Stimulated activated CD8-positive, alpha-beta memory T cell treated with anti-CD3 and anti-CD28 coated beads, Interleukin-15, amount 100 ng/mL, for 24 hours (primary cell): Measurements from ENCODE around the gene OR2J3.
"Not testable (repeated sequence)": the region's sequence is repeated elsewhere in the genome, so short reads cannot be mapped to it uniquely, and the experiment has no call there.

ENCODE experiments used
- DNase-seq: peaks from one replicate; pipeline ENCODE4 v3.0.0-alpha.2; 2020; ENCODE audit warnings: low read depth

OR2J3 gene

DNA sequence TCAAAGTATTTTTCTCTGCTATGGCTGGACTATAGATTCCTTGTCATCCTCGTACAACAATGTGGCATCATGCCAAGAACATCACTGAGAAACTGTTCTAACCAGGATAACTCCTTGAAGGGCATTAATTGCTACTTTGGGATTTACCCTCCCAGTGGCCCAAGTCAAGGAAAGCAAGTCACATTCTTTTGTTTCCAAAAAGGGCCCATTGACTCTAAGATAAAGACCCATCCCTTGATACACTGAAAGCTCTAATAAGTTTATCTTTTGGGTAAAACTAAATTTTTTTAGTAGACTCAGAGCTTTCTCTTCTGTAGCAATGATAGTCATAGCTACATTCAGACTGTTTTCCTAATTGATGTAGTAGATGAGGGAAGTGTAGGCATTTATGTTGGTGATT lies at the start of gene OR2J3:
OR2J3 (plus strand) TSS at position 301 of the 400 bp plus-strand sequence. CDS start 3,833 bp downstream, outside the sequence.
- no peak for DNase-seq

DNA sequence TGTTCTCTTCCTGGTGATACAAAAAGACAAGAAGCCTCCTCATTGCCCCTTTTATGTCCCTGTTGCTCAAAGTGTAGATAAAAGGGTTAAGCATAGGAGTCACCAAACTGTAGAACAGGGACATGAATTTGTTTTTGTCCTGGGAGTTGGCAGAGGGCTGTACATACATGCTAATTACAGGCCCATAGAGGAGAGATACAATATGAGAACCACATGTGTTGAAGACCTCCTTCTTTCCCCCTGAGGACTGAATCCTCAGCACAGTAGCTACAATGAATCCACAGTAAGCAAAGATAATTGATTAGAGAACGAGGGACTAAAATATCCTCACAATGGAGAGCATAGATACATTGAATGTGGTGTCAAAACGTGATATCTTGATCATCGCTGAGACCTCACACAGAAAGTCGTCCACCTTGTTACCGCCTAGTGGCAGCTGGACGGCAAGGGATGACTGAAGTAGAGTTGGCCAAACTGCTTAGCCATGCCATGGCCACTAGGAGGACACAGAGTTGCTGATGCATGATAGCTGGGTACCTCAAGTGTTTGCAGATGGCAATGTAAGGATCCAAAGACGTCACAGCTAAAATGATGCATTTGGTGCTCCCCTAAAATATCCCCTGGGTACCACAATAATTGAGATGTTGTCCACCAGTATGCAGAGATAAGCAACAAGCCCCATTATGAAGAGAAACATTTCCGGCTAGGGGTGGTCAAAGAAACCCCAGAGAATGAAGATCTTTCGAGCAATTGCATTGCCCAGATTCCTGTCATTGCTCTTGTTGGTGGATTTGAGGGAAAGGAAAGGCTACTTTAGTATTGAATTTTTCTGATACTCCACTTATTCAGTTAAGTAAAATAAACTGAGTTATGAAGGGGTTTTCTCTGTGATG lies 35.8 kb upstream of the OR2J3 start:
- no peak for DNase-seq

DNA sequence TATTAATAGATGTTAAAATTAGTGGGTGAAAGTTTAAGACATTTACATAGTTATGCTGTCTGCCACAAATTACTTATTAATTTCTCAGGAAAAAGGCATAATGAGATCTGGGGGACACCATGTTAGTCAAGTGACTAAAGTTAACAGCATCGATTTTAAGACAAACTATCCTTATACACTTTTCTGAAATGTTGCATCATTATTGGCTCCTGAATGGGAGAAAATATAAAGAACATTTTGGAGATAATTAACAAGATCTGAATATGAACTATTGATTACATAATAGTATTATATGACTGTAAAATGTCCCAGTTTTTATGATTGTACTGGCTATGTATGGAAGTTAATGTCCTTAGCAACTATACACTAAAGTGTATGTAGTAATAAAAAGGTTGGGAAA lies 28.7 kb upstream of the OR2J3 start:
- DNase-seq = no peak

DNA sequence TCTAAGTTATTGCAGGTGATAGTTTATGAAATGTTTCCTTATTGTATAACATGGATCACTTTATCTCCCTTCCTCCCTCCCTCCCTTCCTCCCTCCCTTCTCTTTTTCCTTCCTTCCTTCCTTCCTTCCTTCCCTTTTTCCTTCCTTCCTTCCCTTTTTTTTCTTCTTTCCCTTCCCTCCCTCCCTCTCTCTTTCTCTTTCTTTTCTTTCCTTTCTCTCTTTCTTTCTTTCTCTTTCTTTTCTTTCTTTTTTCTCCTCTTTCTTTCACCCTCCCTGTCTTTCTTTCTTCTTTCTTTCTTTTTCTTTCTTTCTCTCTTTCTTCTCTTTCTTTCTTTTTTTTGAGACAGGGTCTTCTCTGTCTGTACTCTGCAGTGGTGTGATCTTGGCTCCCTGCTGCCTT lies 26.5 kb upstream of the OR2J3 start:
- no peak for DNase-seq

DNA sequence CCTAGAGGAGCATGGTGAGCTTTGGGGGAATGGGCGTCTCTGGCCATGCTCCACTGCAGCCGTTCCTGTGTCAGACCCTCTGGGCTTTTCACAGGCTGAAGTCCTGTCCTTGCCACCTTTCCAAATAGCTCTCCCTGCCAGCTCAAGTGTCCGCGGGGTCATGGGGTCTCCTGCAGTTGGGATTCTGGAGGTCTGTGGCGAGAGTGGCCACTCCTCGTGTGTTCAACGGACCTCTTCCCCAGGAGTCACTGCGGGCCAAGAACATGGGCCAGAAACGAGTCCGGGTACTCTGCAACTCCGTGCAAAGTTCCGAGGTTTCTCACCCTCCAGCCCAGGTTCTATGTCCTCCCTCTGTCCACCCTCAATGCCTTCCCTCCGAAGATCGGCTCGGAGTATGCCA lies 25.4 kb upstream of the OR2J3 start:
- no peak for DNase-seq

DNA sequence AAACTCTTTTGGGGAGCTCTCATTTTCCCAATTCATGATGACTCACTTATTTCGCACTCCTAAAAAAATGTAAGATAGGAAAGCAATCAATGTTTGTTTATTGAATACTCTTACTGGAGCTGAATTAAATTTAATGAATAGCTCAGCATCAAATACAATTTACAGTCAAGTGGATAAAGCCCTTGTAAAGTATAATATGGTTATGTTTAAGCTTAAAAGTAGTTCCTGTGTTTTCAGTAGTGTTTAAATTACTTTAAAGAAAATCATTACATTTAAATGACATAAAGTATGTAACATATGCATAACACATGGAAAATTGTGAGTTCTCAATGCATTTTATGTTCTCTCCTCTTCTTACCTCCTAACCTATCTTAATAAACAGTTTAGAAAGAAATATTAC lies 20.6 kb upstream of the OR2J3 start, which contains the start of gene OR2B3:
OR2B3 (minus strand) TSS at position 101 of the 400 bp plus-strand sequence; CDS start at position 36, 65 bp downstream.
- no peak for DNase-seq

DNA sequence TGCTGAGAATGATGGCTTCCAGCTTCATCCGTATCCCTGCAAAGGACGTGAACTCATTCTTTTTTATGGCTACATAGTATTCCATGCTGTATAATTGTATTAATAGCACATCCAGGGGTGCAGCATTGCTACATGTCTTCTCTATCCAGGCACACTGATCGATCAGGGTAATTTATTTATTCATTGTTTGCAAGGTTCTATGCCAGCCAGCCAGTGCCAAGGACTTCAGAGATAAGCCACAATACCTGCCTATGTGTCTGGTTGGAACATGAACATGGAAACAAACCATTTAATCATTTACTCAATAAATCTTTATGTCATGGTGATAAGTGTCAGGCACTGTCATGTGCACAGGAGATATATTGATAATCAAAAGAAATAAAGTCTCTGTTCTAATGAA lies 14.9 kb upstream of the OR2J3 start:
- no peak for DNase-seq

DNA sequence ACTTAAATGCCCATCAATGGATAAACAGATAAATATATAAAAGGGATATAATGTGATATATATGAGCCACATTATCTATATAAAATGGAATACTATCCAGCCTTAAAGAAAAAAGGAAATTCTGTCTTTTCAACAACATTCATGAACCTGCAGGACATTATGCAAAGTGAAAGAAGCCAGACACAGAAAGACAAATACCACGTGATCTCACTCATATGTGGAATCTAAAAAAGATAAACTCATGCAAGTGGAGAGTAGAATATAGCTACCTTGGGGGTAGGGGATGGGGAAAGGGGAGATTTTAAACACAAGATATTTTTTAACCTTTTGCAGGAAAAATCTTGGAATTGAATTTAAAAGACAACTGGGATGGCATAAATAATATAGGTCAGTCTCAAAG lies 10.1 kb upstream of the OR2J3 start:
- DNase-seq = no peak

DNA sequence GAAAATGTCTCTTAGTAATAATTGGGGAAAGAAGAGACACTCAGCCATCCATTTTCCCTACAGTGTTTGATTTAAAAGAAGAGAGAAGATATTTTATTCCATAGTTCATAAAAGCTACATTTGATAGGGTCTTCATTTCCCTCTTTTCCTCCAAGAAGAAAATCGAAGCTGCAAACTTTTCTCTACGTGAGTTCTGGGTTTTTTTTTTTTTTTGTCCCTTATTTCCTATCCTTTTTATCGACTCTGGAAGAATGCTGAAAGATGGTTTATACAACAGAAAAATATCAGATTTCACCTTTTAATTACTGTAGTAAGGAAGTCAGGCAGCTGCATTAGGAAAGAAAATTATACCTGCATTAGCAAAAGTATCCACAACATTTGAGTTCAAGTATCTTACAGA lies 8.7 kb upstream of the OR2J3 start, which contains the start of gene OR2J1:
OR2J1 (plus strand) TSS at position 301 of the 400 bp plus-strand sequence. CDS start 1,453 bp downstream, outside the sequence.
- DNase-seq = no peak

DNA sequence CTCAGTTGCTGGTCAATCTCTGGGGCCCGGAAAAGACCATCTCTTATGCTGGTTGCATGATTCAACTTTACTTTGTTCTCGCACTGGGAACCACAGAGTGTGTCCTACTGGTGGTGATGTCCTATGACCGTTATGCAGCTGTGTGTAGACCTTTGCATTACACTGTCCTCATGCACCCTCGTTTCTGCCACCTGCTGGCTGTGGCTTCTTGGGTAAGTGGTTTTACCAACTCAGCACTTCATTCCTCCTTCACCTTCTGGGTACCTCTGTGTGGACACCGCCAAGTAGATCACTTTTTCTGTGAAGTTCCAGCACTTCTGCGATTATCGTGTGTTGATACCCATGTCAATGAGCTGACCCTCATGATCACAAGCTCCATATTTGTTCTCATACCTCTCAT lies 4.3 kb downstream of the OR2J3 start:
- no peak for DNase-seq

DNA sequence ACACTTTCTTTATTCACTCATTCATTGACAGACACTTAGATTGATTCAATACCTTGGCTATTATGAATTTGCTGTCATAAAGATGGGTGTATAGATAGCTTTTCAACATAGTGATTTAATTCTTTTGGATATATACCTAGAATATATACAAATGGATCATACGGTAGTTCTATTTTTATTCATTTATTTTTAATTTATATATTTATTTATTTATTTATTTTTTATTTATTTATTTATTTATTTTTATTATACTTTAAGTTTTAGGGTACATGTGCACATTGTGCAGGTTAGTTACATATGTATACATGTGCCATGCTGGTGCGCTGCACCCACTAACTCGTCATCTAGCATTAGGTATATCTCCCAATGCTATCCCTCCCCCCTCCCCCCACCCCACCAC lies 7.1 kb downstream of the OR2J3 start:
- DNase-seq = not testable (repeated sequence)

DNA sequence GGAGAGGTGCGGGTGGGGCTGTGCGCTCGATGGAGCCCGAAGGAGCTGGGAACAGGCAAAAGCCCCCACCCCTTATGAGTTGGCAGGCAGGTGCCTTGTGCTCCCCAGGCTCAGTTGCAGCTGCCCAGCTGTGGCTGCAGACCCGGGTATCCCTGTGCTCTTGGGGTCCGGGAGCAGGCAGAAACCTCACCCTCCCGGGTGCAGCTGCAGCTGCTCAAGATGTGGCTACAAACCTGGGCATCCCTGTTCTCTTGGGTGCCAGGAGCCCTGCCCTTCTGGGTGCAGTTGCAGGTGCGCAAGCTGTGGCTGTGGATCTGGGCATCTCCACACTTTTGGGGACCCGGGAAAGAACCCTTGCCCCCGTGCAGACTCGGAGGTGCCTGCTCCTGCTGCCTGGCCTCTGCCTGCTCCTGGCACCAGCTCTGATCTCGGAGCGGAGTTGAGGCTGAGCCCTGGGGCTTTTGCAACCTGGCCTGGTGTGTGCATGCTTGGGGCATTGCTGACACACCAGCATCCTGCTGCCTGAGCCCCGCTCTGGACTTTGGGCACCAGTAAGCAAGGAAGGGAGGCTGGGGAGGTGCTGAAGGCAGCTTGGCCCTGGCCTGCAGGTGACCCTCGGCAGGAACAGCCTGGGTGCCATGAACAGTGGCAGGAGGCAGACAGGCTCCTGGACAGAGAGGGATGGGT lies 21.6 kb downstream of the OR2J3 start:
- DNase-seq = no peak

DNA sequence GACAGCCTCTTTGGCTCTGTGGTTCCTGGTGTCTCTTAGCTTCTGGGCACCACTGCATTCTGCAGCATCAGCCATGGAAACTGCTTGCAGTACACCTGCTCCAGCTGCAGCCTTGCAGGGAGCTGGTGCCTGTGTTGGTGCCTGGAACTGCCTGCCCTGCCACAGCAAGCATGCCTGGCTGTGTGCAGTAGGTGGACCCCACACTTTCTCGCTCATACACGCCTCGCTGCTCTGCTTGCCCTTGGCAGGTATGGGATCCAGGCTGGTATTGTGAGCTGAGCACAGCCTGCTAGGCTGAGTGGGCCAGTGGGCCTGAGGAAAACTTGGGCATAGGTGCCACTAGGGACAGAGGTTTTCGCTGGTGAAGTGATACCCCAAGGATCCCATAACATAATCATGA lies 22.8 kb downstream of the OR2J3 start:
- no peak for DNase-seq

DNA sequence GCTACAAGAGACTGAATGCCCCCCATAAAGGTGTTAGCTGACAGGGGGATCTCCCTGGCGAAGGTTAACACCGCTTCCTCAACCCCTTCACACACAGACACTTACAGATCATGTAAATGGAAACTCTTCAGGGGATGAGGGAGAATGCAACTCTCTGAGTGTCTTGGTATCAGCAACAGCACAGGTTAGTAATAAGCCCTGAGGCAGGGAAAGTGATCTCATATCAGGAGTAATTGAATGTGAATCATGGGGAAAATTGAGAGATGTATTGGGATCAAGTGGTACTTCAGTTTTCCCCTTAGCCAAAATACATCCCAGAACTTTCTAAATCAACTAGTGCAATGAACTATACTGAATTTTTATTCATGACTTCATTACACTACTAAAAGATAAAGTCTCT lies 23.8 kb downstream of the OR2J3 start:
- DNase-seq = no peak

DNA sequence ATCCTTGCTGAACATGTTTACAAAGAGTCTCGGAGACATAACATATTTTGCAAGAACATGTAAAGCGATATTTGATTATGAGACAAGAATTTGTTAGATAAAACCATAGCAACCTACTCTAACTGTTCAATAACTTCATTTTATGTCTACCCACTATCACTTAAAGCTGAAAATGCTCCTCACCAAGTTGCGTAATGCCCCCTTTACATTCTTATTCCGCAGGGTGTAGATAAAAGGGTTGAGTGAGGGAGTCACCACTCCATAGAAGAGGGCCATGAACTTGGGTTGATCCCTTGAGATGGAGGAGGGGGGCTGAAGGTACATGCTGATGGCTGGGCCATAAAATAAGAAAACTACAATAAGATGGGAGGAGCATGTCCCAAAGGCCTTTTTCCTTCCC lies 29.9 kb downstream of the OR2J3 start:
- no peak for DNase-seq

DNA sequence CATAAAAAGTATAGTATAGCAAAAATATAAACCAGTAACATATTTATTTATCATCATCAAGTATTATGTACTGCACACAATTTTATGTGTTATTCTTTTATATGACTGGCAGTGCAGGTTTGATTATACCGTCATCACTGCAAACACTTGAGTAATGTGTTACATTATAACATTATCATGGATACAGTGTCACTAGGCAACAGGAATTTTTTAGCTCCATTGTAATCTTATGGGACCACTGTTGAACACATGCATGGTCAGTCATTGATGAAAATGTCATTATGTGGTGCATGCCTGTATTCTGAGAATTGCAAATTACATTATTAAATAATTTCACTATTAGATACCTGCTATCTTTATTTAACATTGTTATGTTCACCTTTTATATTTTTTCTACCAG lies 33.7 kb downstream of the OR2J3 start:
- DNase-seq = no peak

DNA sequence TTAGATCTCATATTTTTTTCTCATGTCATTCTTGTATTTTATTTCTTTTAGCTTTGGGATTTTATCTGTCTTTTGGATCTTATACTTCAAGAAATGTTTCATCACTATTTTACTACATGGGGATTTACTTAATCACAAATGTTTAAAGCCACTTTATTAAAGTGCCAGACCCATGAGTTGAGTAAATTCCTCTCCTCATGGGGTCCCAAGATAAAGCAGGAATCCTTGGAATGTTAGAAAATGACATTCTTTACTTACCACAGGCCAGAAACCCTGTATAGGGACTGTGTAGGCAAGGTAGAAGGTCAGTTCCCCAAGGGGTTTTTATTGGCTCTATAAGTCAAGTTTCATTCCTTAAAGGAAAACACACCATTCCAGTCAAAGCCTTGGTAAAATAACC lies 34.5 kb downstream of the OR2J3 start:
- no peak for DNase-seq

DNA sequence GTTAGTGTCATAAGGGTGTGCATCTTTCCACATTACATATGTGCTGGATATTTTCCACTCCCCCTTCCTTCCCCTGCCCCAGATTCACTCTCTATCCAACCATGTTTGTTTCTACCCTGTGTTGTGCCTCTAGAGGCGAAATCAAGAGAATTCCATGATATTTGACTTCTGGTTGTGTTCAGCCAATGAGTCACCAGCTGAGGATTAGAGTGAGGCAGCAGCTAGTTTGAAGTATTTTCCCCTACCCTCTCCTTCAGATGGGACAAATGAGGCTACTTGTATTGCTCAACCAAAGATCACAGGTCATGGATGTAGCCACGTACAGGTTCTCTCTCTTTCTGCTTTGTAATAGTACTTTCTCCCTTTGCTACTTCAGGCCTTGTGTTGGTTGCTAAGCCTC lies 38.3 kb downstream of the OR2J3 start:
- no peak for DNase-seq

DNA sequence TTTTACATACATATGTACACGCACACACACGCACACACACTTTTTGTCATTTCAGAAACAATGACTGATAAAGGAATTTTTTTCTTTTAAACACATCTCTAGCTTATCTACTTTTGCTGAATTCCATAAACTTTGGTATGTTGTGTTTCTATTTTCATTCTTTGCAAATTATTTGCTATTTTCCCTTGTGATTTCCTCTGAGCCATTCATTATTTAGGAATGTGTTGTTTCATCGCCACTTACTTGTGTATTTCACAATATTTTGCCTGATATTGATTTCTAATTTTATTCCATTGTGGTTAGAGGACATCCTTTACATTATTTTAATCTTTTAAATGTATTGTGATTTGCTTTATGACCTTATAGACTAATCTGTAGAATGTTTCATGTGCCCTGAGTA lies 39.2 kb downstream of the OR2J3 start:
- DNase-seq = no peak

DNA sequence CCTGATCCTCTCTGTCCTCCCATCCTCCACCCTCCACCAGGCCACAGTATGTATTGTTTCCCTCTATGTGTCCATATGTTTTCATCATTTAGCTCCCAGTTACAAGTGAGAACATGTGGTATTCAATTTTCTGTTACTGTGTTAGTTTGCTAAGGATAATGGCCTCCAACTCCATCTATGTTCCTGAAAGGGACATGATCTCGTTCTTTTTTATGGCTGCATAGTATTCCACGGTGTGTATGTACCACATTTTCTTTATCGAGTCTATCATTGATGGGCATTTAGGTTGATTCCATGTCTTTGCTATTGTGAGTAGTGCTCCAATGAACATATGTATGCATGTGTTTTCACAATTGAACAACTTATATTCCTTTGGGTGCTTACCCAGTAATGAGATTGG lies 41.6 kb downstream of the OR2J3 start:
- not testable (repeated sequence) for DNase-seq

DNA sequence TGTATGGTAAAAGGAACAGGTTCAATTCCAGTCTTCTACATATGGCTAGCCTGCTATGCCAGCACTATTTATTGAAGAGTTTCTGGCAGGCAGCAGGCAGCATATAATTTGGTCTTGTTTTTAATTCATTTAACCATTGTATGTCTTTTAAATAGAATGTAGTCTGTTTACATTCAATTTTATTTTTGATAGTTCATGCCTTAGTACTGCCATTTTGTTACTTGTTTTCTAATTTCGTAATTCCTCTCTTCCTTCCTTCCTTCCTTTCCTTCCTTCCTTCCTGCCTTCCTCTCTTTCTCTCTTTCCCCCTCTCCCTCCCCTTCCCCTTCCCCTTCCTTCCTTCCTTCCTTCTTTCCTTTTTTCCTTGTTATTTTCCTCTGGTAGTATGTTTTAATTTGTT lies 45.2 kb downstream of the OR2J3 start:
- no peak for DNase-seq

DNA sequence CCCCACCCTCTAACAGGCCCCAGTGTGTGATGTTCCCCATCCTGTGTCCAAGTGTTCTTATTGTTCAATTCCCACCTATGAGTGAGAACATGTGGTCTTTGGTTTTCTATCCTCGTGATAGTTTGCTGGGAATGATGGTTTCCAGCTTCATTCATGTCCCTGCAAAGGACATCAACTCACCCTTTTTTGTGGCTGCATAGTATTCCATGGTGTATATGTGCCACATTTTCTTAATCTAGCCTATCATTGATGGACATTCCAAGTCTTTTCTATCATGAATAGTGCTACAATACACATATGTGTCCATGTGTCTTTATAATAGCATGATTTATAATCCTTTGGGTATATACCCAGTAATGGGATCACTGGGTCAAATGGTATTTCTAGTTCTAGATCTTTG lies 47.3 kb downstream of the OR2J3 start:
- DNase-seq = not testable (repeated sequence)

DNA sequence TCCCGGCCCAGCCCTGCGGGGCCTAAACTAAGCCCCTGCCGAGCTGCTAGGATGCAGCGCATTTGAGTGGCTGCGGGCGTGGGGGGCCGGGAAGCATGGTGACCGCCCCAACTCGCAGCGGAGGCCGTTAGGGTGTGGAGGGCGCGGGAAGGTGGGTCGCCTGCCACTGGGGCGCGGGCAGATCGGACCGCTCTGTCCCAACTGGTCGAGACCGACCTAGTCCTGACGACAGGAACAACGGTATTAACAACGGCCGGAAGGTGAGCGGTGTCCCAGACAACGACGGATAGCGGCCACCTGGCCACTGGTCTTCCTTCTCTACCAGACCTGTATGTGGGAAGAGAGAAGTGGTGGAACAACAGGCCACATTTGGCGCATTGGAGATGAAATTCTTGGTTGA lies 52.1 kb downstream of the OR2J3 start:
- not testable (repeated sequence) for DNase-seq
